ENCODE measurements around the gene SETDB1.

DNA sequence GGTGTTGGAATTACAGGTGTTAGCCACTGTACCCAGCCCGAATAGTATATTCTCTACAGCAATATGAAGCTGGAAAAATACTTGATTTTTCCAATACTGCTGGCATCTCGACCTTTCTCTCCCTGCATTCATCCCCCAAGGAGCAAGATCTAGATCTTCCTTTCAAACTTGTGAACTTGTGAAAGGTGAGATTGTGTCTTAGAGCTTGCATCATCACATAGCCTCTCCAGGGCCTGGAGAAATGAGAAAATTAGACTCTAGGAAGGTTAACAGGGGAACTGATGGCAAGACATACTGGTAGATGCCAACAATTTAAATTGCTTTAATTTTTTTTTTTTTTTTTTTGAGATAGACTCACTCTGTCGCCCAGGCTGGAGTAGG is 84.2 kb downstream of the SETDB1 start:
- TF ChIP-seq, protein P1, sequence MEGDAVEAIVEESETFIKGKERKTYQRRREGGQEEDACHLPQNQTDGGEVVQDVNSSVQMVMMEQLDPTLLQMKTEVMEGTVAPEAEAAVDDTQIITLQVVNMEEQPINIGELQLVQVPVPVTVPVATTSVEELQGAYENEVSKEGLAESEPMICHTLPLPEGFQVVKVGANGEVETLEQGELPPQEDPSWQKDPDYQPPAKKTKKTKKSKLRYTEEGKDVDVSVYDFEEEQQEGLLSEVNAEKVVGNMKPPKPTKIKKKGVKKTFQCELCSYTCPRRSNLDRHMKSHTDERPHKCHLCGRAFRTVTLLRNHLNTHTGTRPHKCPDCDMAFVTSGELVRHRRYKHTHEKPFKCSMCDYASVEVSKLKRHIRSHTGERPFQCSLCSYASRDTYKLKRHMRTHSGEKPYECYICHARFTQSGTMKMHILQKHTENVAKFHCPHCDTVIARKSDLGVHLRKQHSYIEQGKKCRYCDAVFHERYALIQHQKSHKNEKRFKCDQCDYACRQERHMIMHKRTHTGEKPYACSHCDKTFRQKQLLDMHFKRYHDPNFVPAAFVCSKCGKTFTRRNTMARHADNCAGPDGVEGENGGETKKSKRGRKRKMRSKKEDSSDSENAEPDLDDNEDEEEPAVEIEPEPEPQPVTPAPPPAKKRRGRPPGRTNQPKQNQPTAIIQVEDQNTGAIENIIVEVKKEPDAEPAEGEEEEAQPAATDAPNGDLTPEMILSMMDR (IDR thresholded peaks at IDR 0.05; ENCODE audit: poor library complexity, severe bottlenecking), result no peak
- TF ChIP-seq EP300 (conservative IDR thresholded peaks at IDR 0.05; ENCODE audit: poor library complexity, severe bottlenecking) (no peak), POLR2AphosphoS5 (IDR thresholded peaks at IDR 0.05) (no peak), EZH2 (IDR thresholded peaks at IDR 0.05; ENCODE audit: borderline replicate concordance, insufficient read depth, low read length, poor library complexity, severe bottlenecking) (no peak), RAD21 (conservative IDR thresholded peaks at IDR 0.05) (no peak), MXI1 (conservative IDR thresholded peaks at IDR 0.05; ENCODE audit: poor library complexity, severe bottlenecking) (no peak), TAF1 (IDR thresholded peaks at IDR 0.05; ENCODE audit: low read depth) (no peak), SMC3 (conservative IDR thresholded peaks at IDR 0.05; ENCODE audit: poor library complexity) (no peak)
- TF ChIP-seq, protein P2, sequence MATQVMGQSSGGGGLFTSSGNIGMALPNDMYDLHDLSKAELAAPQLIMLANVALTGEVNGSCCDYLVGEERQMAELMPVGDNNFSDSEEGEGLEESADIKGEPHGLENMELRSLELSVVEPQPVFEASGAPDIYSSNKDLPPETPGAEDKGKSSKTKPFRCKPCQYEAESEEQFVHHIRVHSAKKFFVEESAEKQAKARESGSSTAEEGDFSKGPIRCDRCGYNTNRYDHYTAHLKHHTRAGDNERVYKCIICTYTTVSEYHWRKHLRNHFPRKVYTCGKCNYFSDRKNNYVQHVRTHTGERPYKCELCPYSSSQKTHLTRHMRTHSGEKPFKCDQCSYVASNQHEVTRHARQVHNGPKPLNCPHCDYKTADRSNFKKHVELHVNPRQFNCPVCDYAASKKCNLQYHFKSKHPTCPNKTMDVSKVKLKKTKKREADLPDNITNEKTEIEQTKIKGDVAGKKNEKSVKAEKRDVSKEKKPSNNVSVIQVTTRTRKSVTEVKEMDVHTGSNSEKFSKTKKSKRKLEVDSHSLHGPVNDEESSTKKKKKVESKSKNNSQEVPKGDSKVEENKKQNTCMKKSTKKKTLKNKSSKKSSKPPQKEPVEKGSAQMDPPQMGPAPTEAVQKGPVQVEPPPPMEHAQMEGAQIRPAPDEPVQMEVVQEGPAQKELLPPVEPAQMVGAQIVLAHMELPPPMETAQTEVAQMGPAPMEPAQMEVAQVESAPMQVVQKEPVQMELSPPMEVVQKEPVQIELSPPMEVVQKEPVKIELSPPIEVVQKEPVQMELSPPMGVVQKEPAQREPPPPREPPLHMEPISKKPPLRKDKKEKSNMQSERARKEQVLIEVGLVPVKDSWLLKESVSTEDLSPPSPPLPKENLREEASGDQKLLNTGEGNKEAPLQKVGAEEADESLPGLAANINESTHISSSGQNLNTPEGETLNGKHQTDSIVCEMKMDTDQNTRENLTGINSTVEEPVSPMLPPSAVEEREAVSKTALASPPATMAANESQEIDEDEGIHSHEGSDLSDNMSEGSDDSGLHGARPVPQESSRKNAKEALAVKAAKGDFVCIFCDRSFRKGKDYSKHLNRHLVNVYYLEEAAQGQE (IDR thresholded peaks at IDR 0.05; ENCODE audit: borderline replicate concordance), result no peak

Measured in neural cell (in vitro differentiated cells).